SKM-1 treated with dmso at 0.1 percent for 144 hours (cell line): Measurements from ENCODE around the gene BICRA.
A peak's percentile ranks its signal among the peaks of the same experiment; 100 is the strongest.
"Not testable (repeated sequence)": the region's sequence is repeated elsewhere in the genome, so short reads cannot be mapped to it uniquely, and the experiment has no call there.

Experiments
- DNase-seq: peaks from one replicate; lab custom pipeline; 2025; ENCODE audit not compliant: unreplicated experiment; lab: John Stamatoyannopoulos, UW

The BICRA gene

DNA sequence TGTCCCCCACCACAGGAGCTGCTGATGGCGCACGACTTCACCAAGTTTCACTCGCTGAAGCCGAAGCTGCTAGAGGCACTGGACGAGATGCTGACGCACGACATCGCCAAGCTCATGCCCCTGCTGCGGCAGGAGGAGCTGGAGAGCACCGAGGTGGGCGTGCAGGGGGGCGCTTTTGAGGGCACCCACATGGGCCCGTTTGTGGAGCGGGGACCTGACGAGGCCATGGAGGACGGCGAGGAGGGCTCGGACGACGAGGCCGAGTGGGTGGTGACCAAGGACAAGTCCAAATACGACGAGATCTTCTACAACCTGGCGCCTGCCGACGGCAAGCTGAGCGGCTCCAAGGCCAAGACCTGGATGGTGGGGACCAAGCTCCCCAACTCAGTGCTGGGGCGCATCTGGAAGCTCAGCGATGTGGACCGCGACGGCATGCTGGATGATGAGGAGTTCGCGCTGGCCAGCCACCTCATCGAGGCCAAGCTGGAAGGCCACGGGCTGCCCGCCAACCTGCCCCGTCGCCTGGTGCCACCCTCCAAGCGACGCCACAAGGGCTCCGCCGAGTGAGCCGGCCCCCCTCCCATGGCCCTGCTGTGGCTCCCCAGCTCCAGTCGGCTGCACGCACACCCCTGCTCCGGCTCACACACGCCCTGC, 132.1 kb downstream of the BICRA start:
- DNase-seq, result no peak

DNA sequence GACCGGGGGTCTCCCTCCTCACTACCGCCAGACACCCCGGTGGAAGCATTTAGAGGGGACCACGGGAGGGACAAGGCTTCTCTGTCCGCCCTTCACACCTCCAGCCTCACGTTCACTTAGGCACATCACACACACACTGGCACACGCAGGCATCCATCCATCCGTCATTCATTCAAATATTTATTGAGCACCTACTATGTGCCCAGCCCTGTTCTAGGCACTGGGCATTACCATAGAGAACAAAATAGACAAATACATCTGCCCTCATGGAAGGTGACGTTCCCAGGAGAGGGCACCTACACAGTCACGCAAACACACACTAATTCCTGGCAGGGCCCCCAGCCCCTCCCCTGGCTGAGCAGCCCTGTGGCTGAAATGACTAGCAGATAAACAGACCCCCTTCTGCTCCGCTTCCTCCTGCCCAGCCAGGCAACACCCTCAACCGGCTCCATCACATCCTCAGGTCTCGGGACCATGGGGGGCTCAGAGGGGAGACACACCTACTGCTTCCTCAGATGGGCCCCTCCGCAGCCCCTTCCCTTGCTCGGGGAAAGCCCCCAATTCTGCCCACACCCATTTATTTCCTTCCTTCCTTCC, 132.7 kb downstream of the BICRA start:
- DNase-seq, result no peak

DNA sequence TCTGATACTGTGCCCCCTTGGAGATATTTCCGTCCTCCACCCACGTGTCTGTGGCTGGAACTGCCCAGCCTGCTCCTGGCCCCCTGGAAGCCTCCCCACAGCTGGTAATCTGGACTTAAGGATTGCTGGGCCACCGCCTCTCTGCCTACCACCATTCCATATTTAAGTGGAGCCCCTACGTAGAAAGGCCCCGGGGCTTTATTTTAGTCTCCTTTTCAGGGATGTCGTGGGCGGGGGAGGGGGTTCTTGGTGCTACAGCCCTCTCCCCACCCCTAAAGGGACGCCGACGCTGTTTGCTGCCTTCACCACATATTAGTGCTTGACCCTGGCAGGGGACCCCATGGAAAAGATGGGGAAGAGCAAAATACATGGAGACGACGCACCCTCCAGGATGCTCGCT, 133.7 kb downstream of the BICRA start:
- DNase-seq, result no peak

DNA sequence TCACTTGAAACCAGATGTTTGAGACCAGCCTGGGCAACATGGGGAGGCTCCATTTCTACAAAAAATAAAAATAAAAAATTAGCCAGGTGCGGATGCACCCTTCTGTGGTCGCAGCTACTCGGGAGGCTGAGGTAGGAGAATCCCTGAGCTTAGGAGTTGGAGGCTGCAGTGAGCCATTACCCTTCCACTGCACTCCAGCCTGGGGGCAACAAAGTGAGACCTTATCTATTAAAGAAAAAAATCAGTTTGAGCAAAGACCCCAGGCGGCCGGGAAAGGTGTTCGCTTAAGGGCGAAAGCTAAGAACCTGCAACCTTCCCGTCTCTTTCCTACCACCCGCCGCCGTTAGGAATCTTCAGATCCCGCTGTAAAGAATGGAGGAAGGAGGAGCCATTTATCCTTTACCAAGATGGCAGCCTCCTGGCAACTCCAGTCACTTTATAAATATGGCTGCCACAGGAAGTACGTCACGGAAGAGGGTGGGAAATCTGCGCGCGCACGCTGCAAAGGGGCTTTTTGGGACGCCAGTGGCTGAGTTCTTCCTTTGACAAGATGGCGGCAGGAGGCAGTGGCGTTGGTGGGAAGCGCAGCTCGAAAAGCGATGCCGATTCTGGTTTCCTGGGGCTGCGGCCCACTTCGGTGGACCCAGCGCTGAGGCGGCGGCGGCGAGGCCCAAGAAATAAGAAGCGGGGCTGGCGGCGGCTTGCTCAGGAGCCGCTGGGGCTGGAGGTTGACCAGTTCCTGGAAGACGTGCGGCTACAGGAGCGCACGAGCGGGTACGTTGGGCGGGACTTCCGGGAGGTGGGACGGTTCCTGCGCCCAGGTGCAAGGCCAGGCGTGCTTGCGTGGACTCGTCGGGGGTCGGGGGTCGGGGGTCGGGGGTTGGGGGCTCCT, 136.3 kb downstream of the BICRA start, which contains the start of gene NOP53:
Gene NOP53 (plus strand): TSS at position 537 of the 892 bp plus-strand sequence. CDS start 14 bp downstream, at position 551.
- DNase-seq, result peak; percentile 60

DNA sequence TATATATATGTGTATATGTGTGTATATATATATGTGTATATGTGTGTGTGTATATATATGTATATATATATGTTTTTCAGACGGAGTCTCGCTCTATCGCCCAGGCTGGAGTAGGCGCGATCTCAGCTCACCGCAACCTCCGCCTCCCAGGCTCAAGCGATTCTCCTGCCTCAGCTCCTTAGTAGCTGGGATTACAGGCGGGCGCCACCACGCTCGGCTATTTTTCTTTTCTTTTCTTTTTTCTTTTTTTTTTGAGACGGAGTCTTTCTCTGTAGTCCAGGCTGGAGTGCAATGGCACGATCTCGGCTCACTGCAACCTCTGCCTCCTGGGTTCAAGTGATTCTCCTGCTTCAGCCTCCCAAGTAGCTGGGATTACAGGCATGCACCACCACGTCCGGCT, 137.2 kb downstream of the BICRA start:
- DNase-seq, result not testable (repeated sequence)

DNA sequence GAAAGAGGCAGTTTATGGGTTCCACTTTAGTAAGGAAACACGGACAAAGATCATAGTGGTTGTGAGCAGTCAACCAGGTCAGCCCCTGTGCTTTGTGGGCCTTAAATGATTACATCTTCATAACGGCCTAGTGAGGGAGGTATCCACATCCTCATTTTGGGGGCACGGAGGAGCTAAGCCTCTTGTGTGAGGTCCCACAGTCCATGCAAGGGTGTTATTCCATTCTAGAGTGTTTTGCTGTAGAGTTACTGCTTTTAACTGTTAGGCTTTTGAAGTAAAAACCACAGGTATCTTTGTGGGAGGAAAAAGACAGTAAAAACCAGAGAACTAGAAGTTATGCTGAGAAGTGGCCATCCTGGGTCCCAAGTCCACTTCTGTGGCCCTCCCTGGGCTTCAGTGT, 140.4 kb downstream of the BICRA start:
- DNase-seq, result no peak

DNA sequence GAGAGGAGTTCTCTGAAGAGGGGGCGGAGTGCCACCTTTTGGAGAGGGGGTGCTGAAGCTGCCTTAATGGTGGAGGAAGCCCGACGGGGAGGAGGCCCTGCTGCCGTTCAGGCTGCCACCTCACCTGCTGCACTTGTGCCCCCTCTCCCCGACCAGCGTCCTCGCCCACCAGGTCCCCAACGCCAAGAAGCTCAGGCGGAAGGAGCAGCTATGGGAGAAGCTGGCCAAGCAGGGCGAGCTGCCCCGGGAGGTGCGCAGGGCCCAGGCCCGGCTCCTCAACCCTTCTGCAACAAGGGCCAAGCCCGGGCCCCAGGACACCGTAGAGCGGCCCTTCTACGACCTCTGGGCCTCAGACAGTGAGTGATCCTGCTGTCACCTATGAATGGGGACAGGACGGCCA, 141.8 kb downstream of the BICRA start:
- no peak for DNase-seq

DNA sequence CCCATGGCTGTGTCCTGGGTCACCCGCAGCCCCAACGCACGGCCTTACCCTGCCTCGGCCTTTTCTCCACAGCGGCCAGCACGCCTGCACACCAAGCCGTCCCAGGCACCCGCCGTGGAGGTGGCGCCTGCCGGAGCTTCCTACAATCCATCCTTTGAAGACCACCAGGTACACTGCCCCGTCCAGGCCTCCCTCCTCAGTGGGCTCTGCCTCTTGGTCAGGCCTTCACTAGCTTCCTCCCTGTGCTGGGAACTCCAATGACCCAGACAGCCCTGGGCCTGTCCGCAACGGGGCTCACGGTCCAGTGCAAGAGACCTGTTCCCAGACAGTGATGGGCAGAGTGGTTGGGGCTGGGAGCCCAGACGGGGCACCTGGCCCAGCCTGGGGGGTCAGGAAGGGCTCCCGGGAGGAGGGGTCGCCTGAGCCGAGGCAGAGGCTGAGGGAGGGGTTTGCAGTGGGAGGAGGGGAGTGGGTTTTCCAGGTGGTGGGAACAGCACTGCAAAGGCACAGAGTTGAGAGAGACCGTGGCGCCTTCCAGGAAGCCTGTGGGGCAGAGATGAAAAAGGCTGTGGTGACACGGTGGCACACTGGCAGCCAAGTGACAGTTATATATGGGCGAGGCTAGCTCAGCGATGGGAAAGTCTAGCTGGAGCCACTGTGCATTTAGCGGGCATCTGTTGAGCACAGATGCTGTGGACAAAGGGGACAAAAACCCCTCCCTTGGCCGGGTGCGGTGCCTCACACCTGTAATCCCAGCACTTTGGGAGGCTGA, 143.7 kb downstream of the BICRA start:
- DNase-seq, result no peak
